ENCODE measurements around the gene TMPRSS4.

- TF ChIP-seq POLR2AphosphoS5 (IDR thresholded peaks at IDR 0.05; ENCODE audit: low read depth) (no peak), EZH2phosphoT487 (IDR thresholded peaks at IDR 0.05; ENCODE audit: unreplicated experiment) (no peak), JUNB (IDR thresholded peaks at IDR 0.05; ENCODE audit: unreplicated experiment) (no peak)
- TF ChIP-seq, protein P1, sequence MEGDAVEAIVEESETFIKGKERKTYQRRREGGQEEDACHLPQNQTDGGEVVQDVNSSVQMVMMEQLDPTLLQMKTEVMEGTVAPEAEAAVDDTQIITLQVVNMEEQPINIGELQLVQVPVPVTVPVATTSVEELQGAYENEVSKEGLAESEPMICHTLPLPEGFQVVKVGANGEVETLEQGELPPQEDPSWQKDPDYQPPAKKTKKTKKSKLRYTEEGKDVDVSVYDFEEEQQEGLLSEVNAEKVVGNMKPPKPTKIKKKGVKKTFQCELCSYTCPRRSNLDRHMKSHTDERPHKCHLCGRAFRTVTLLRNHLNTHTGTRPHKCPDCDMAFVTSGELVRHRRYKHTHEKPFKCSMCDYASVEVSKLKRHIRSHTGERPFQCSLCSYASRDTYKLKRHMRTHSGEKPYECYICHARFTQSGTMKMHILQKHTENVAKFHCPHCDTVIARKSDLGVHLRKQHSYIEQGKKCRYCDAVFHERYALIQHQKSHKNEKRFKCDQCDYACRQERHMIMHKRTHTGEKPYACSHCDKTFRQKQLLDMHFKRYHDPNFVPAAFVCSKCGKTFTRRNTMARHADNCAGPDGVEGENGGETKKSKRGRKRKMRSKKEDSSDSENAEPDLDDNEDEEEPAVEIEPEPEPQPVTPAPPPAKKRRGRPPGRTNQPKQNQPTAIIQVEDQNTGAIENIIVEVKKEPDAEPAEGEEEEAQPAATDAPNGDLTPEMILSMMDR (conservative IDR thresholded peaks at IDR 0.05; ENCODE audit: low read depth in 2 of 2): no peak
These were observed 62.7 kb downstream of the TMPRSS4 start for GRCh38 chr11:118139578-118139977.
